HG02938 (cell line): ENCODE results near the gene SPOCK1.
A peak's percentile ranks its signal among the peaks of the same experiment; 100 is the strongest.

Experiments
- ATAC-seq: cut with Tn5 transposase; IDR thresholded peaks from one replicate; pipeline ENCODE4 v1.9.1; 2021; ENCODE audit warnings: mild to moderate bottlenecking, moderate library complexity; ENCODE audit not compliant: unreplicated experiment

Gene SPOCK1

DNA sequence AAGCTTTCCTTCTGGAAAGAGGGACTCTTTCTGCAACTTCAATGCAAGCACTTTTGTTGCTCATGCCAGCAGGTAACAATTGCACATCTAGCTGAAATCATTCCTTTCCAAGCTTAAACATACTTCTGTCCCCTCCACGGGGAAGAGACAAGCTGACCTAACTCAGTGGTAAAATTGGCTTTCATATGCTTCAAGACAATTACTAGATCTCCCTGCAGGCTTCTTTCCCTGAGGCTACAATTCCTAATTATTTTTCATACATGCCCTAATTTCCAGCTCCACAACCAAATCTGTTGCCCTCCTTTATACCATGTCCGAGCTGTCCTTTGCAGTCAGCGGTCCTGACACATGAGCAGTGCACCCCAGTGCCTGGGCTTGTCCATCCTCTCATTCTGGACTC is 324.9 kb downstream of the SPOCK1 start:
- no peak for ATAC-seq

DNA sequence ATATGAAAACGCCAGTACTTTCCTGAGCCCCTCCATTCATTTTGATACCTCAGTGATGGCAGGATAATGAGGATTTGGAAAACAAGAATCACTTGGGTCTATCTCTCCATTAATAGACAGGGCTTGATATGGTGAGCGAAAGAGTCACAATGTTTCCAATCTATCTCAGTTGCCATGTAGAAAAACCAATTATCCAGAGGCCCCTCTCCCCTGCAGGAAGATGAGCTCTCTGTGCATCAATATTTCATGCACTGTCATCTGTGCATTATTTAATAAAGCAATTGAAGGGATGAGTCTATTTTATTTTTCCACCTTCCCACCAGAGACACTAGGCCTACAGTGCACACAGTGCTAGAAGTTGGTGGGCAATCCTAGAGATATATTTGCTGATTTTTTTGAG is 326.9 kb downstream of the SPOCK1 start:
- no peak for ATAC-seq

DNA sequence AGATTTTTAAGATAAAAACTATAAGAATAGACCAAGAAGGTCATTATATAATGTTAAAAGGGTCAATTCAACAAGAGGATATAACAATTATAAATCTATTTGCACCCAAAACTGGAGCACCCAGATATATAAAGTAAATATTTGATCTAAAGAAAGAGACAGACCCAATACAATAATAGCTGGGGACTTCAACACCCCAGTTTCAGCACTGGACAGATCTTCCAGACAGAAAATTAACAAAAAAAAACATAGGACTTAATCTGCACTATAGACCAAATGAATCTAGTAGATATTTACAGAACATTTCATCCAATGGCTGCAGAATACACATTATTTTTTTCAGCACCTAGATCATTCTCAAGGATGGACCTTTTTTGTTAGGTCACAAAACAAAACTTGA is 331.9 kb downstream of the SPOCK1 start:
- ATAC-seq: no peak

GRCh38 chr5:137164961-137165360 is 334.2 kb downstream of the SPOCK1 start:
- ATAC-seq: no peak

GRCh38 chr5:137164536-137164935 is 334.6 kb downstream of the SPOCK1 start:
- ATAC-seq: no peak

DNA sequence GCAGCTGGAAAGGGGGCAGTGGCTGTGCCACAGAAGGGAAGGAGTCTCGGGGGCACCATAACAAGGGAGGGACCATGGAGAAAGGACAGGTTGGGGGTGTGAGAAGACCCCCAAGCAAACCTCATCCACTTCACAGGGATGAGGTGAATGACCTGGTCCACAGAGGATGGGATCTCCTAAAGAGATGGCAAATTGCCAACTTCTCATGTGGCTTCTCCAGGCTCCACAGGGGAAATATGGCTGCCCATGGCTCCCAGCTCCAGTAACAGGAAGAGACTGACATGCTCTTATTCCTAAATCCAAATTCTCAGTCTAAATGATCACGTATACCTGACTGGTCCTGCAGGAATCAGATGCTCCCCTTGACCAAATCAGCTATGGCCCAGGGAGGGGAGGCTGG is 340.4 kb downstream of the SPOCK1 start:
- no peak for ATAC-seq

GRCh38 chr5:137156180-137156579 is 342.9 kb downstream of the SPOCK1 start:
- no peak for ATAC-seq

- no peak for ATAC-seq
Observed at GRCh38 chr5:137155261-137156000, 343.7 kb downstream of the SPOCK1 start.

DNA sequence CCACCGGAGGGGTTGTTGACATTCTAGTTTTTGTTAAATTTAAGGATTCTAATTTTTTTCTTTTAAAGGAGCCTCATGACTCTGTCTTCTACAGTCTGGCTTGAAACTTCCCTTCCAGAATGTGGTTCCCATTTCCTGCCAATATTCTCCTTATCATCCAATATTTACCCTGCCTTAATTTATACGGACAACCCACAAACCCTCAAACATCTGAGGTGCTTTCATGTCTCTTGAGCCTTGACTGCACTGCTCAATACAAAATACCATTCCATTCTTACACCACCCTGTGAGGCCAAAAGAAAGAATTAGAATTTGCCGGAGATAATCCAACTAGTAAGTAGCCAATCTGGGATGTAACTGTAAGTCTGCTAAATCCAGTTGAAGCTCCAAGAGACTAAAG is 346.5 kb downstream of the SPOCK1 start:
- ATAC-seq: no peak

DNA sequence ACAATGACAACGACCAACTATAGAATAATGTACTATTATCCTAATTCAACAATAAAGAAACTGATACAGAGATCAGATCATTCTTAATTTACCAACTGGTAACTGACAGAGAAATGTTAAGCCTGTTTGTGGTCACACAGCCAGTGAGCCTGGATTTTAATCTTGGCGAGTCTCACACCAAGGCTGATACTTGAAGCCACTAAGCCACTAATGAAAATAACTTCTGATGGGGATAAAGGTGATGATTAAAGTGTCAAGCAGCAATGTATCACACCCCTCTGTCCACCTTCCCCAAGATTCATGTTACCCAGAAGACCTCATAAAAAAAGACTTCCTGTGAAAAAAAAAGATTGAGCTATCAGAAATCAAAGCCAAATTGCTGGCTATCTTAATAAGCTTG is 350.5 kb downstream of the SPOCK1 start:
- ATAC-seq: no peak

- ATAC-seq: no peak
Observed at GRCh38 chr5:137148159-137148558, 351.0 kb downstream of the SPOCK1 start.

DNA sequence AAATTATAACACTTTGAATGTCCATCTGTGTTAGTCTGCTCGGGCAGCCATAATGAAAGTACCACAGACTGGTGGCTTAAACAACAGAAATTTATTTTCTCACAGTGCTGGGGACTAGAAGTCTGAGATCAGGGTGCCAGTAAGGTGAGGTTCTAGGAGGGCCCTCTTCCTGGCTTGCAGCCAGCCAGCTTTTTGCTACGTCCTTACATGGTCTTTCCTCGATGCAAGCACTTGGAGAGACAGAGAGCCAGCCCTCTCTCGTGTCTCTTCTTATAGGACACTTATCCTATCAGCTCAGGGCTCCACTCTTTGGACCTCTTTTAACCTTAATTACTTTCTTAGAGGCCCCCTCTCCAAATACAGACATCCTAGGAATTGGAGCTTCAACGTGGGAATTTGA is 351.8 kb downstream of the SPOCK1 start:
- ATAC-seq: no peak

- ATAC-seq: no peak
Observed at GRCh38 chr5:137146402-137146890, 352.7 kb downstream of the SPOCK1 start.

DNA sequence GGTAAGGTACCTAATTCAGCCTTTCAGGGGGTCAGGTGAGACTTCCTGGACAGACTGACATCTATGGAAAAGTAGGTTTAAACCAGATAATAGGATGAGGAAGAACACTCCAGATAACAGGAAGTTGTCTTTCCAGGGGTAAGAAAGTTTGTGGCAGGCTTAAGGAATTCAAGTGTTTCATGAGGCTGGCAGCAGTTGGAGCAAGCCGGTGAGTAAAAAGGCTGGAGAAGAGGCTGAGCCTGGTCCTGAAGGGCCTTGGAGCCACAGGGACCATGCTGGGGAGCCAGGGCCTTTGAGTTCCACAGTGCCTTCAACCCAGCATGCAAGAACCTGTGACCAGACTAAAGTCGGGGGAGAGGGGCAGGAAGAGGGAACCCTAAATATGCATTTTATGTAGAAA is 353.4 kb downstream of the SPOCK1 start:
- no peak for ATAC-seq

DNA sequence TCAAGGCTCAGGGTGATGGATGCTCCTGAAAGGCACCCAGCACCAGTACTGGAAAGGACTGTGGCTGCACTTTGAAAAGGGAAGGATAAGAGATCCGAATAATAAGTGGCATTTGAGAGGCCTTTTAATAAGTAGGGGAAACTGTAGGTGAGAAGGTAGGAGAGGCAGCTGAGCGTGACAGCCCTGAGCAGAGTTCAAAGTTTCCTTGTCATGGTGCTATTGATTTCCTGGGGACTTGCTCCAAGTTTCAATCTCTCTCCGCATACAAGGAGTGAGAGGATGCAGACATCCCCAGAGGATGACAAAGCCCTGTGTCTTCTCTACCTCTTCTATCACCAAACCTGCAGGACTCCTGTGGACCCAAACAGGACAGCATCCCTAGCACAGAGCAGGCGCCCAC is 354.5 kb downstream of the SPOCK1 start:
- no peak for ATAC-seq

GRCh38 chr5:137142764-137143605 is 356.1 kb downstream of the SPOCK1 start:
- peak; percentile 60 for ATAC-seq

- peak; percentile 44 for ATAC-seq
Observed at GRCh38 chr5:137142346-137142745, 356.8 kb downstream of the SPOCK1 start.

DNA sequence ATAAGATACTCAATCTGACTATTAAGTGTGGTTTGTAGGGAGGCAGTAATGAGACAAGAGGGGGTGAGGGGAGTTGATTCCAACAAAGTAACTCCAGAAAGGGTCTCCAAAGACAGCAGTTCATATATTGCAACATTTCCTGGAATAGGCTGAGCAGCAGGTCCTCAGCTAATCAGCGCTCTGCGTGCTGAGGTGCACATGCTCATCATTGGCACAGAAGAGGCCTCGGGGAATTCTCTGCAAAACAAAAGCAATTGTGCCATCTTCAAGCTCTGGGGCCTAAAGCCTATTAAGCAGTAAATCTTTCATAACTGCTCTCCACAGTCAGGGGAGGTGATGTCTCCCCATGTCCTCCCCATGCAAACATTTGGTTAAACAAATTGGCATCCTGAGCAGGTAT is 357.3 kb downstream of the SPOCK1 start:
- no peak for ATAC-seq

DNA sequence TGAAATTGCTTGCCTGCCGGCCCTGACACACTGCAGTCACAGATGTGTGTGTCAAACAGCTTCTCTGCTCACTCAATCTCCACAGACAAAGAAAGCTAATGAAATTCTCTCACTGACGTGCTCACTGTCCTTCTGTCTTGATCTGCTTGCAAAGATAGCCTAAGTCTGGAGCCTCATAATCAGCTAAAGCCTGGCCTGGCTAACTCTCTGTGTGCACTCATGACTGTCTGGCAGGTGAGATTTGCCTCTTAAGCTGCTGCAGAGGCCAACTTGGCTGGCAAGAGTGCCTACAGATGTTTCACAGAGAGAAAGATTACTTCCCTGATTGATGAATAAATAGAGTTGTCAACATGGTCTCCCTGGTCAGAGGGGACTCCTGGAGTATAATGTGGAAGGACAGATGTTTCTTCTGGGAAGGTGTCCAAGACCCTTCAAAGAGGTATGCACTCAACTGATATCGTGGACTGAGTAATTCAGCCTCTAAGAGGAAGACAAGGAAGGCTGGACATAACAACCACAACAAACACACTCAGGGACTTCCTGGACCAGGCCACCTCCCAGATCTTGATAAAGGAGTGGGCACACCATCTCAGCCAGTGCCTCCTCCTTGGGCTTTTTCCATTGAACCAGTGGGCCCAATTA is 362.0 kb downstream of the SPOCK1 start:
- no peak for ATAC-seq

GRCh38 chr5:137134920-137135532 is 364.1 kb downstream of the SPOCK1 start:
- no peak for ATAC-seq
